Endodermal cell (in vitro differentiated cells): Measurements from ENCODE around the gene SEPTIN5. TPM values are rescaled to one million over a fixed set of nuclear protein-coding genes. Genes with fewer than 3 reads are reported as not detected.

Source experiments
- DNase-seq: peaks from one replicate; pipeline ENCODE4 v3.0.0-alpha.2; 2017
- H3K27ac ChIP-seq: 2 replicates; pipeline ENCODE4 v1.5.1; 2013; ENCODE audit warnings: mild to moderate bottlenecking, low read depth, low read length, moderate library complexity
- H3K27me3 ChIP-seq: 2 replicates; pipeline ENCODE4 v1.6.1; 2013; ENCODE audit warnings: mild to moderate bottlenecking, low read length, moderate library complexity; ENCODE audit not compliant: insufficient read depth, control insufficient read depth, poor library complexity, severe bottlenecking
- H3K36me3 ChIP-seq: 2 replicates; pipeline ENCODE4 v1.7.0; 2013; ENCODE audit warnings: mild to moderate bottlenecking, low read length, moderate library complexity; ENCODE audit not compliant: control insufficient read depth, insufficient read depth
- H3K4me1 ChIP-seq: one replicate; pipeline ENCODE4 v1.7.0; 2013; ENCODE audit warnings: low read length; ENCODE audit not compliant: control insufficient read depth, insufficient read depth
- H3K4me3 ChIP-seq: 2 replicates; pipeline ENCODE4 v1.5.1; 2013; ENCODE audit warnings: mild to moderate bottlenecking, low read length, moderate library complexity
- H3K9ac ChIP-seq: 2 replicates; pipeline ENCODE4 v1.6.1; 2013; ENCODE audit warnings: mild to moderate bottlenecking, low read length, moderate library complexity; ENCODE audit not compliant: poor library complexity, severe bottlenecking; ENCODE audit errors: extremely low read depth
- H3K9me3 ChIP-seq: 2 replicates; pipeline ENCODE4 v1.6.1; 2013; ENCODE audit warnings: mild to moderate bottlenecking, low read length, moderate library complexity; ENCODE audit not compliant: control insufficient read depth
- H3K27ac Mint-ChIP-seq: 2 replicates; pipeline ENCODE4 v1.8.0; 2020; ENCODE audit warnings: mixed read lengths
- H3K27me3 Mint-ChIP-seq: 2 replicates; pipeline ENCODE4 v1.8.0; 2021; ENCODE audit warnings: mild to moderate bottlenecking, mixed read lengths; ENCODE audit not compliant: insufficient read depth
- H3K36me3 Mint-ChIP-seq: 2 replicates; pipeline ENCODE4 v1.8.0; 2020; ENCODE audit warnings: low read depth, mixed read lengths
- H3K4me1 Mint-ChIP-seq: 2 replicates; pipeline ENCODE4 v1.8.0; 2020; ENCODE audit warnings: mixed read lengths
- H3K4me3 Mint-ChIP-seq: 2 replicates; pipeline ENCODE4 v1.8.0; 2020; ENCODE audit warnings: mild to moderate bottlenecking, moderate library complexity, mixed read lengths
- H3K9me3 Mint-ChIP-seq: 2 replicates; pipeline ENCODE4 v1.8.0; 2020; ENCODE audit warnings: mild to moderate bottlenecking, mixed read lengths
- CTCF ChIP-seq: fragments of 200-600 bp; sonication (generic); conservative IDR thresholded peaks from 2 replicates; pipeline ENCODE4 v1.5.0; 2021; ENCODE audit warnings: antibody characterized with exemption, mild to moderate bottlenecking
- WGBS, 2 experiments: methylation state at CpG; one replicate each; pipeline versions ENCODE4 v1.1.5 to v1.1.7; 2013; ENCODE audit warnings: missing lambda C conversion rate in 2 of 2, mixed read lengths in 1 of 2; ENCODE audit not compliant: insufficient coverage in 1 of 2, insufficient read length in 1 of 2; 5-methylcytosine and 5-hydroxymethylcytosine counted together
- total RNA-seq, 2 donors: library from RNA; stranded (reverse); fragmentation: NEBNext Ultra II Directional in 1 of 2; extraction: Animal tissue kit (Norgen Biotek cat#: 25700) in 1 of 2; gene quantifications; 2 replicates in 1 of 2; 3 replicates in 1 of 2; pipeline ENCODE4 v1.2.1, GENCODE V29; 2021

Gene SEPTIN5
- total RNA-seq, 2 donors from 2014 or later, result 9.8 to 20.0 TPM

GRCh38 chr22:19716829-19717105 lies 2.5 kb downstream of the SEPTIN5 start:
- Mint-ChIP-seq H3K9me3 (no peaks in the 10 kb centered on the region), H3K27ac (no peak overlapping the region), H3K4me1 (no peaks in the 10 kb centered on the region), H3K36me3 (peaks cover 11% of the 10 kb centered on the region), H3K4me3 (no peak overlapping the region), H3K27me3 (peaks cover 59% of the 10 kb centered on the region)
- Histone ChIP-seq H3K9ac (no peak overlapping the region), H3K36me3 (no peaks in the 10 kb centered on the region), H3K4me3 (no peak overlapping the region), H3K4me1 (no peaks in the 10 kb centered on the region), H3K9me3 (no peaks in the 10 kb centered on the region), H3K27ac (no peak overlapping the region), H3K27me3 (peaks cover 85% of the 10 kb centered on the region)
- DNase-seq, result no peak
- WGBS, 2 experiments, result 85% methylated on average over 1 of the region's 1 CpG; no CpG with 5 or more reads in 1 of the 2 experiments
- no peak for TF ChIP-seq CTCF

GRCh38 chr22:19717181-19717580 lies 2.9 kb downstream of the SEPTIN5 start:
- H3K36me3 Mint-ChIP-seq, result peaks cover 12% of the 10 kb centered on the region
- H3K4me3 Mint-ChIP-seq, result peak overlapping the region; percentile 45
- 49 to 83% methylated on average over 2 to 9 of the region's 9 CpGs for WGBS, 2 experiments
- Histone ChIP-seq H3K4me1 (no peaks in the 10 kb centered on the region), H3K27ac (no peak overlapping the region), H3K36me3 (no peaks in the 10 kb centered on the region), H3K9me3 (no peaks in the 10 kb centered on the region), H3K9ac (no peak overlapping the region), H3K27me3 (peaks cover 86% of the 10 kb centered on the region), H3K4me3 (no peak overlapping the region)
- TF ChIP-seq CTCF, result no peak
- H3K27me3 Mint-ChIP-seq, result peaks cover 63% of the 10 kb centered on the region
- H3K27ac Mint-ChIP-seq, result no peak overlapping the region
- no peaks in the 10 kb centered on the region for H3K9me3 Mint-ChIP-seq
- DNase-seq, result no peak
- H3K4me1 Mint-ChIP-seq, result no peaks in the 10 kb centered on the region

- peaks cover 12% of the 10 kb centered on the region for H3K36me3 Mint-ChIP-seq
- H3K27ac Mint-ChIP-seq, result no peak overlapping the region
- TF ChIP-seq CTCF, result peak; percentile 98
- no peak overlapping the region for H3K9ac ChIP-seq
- H3K27me3 Mint-ChIP-seq, result peaks cover 65% of the 10 kb centered on the region
- no peaks in the 10 kb centered on the region for H3K9me3 Mint-ChIP-seq
- no peaks in the 10 kb centered on the region for H3K36me3 ChIP-seq
- WGBS, 2 experiments, result 19 to 41% methylated on average over 14 to 96 of the region's 96 CpGs
- peak overlapping the region; percentile 45 for H3K4me3 Mint-ChIP-seq
- peaks cover 3% of the 10 kb centered on the region for H3K4me1 Mint-ChIP-seq
- DNase-seq, result peak; percentile 89
- peak overlapping the region; percentile 58 for H3K4me3 ChIP-seq
- peaks cover 87% of the 10 kb centered on the region for H3K27me3 ChIP-seq
- H3K27ac ChIP-seq, result no peak overlapping the region
- H3K4me1 ChIP-seq, result no peaks in the 10 kb centered on the region
- no peaks in the 10 kb centered on the region for H3K9me3 ChIP-seq
Observed at GRCh38 chr22:19717691-19718455, 3.6 kb downstream of the SEPTIN5 start.
